ENCODE data around the gene KLHDC7B.
"Not testable (repeated sequence)": the region's sequence is repeated elsewhere in the genome, so short reads cannot be mapped to it uniquely, and the experiment has no call there.

Gene KLHDC7B

GRCh38 chr22:50517495-50518260, 28.0 kb upstream of the KLHDC7B start:
- no peak for DNase-seq (ENCODE audit: low spot score)

GRCh38 chr22:50518606-50519005, 27.1 kb upstream of the KLHDC7B start:
- DNase-seq (ENCODE audit: low spot score): no peak

- DNase-seq (ENCODE audit: low spot score): no peak
Measured at GRCh38 chr22:50519151-50519550, 26.5 kb upstream of the KLHDC7B start.

- DNase-seq (ENCODE audit: low spot score): not testable (repeated sequence)
Measured at GRCh38 chr22:50520184-50520583, 25.5 kb upstream of the KLHDC7B start.

GRCh38 chr22:50520826-50521453, 24.8 kb upstream of the KLHDC7B start:
- DNase-seq (ENCODE audit: low spot score): no peak

GRCh38 chr22:50521710-50522109, 24.0 kb upstream of the KLHDC7B start:
- DNase-seq (ENCODE audit: low spot score): no peak

GRCh38 chr22:50522208-50522805, 23.4 kb upstream of the KLHDC7B start:
- DNase-seq (ENCODE audit: low spot score): no peak

- no peak for DNase-seq (ENCODE audit: low spot score)
Measured at GRCh38 chr22:50522806-50523438, 22.8 kb upstream of the KLHDC7B start.

GRCh38 chr22:50523458-50523805, 22.3 kb upstream of the KLHDC7B start:
- no peak for DNase-seq (ENCODE audit: low spot score)

- DNase-seq (ENCODE audit: low spot score): peak; percentile 33
Measured at GRCh38 chr22:50523806-50524675, 21.7 kb upstream of the KLHDC7B start.

- DNase-seq (ENCODE audit: low spot score): no peak
Measured at GRCh38 chr22:50524676-50525103, 21.0 kb upstream of the KLHDC7B start.

GRCh38 chr22:50525104-50525857, 20.4 kb upstream of the KLHDC7B start, which contains the start of gene SCO2:
SCO2 (minus strand) TSS chr22:50525598; CDS start chr22:50524411, 1,187 bp downstream.
- DNase-seq (ENCODE audit: low spot score): peak; percentile 97

GRCh38 chr22:50525858-50526107, 19.9 kb upstream of the KLHDC7B start:
- DNase-seq (ENCODE audit: low spot score): no peak

- peak; percentile 82 for DNase-seq (ENCODE audit: low spot score)
Measured at GRCh38 chr22:50526108-50526833, 19.4 kb upstream of the KLHDC7B start.

- peak; percentile 71 for DNase-seq (ENCODE audit: low spot score)
Measured at GRCh38 chr22:50526834-50527801, 18.6 kb upstream of the KLHDC7B start.

- no peak for DNase-seq (ENCODE audit: low spot score)
Measured at GRCh38 chr22:50527921-50528681, 17.6 kb upstream of the KLHDC7B start.

GRCh38 chr22:50528682-50529415, 16.9 kb upstream of the KLHDC7B start:
- DNase-seq (ENCODE audit: low spot score): no peak

- DNase-seq (ENCODE audit: low spot score): no peak
Measured at GRCh38 chr22:50529416-50529896, 16.2 kb upstream of the KLHDC7B start.

All from NAMALWA (cell line).